GM19328 (cell line): ENCODE measurements around the gene DNAJB8.

Experiments used
- ATAC-seq: cut with Tn5 transposase; IDR thresholded peaks from one replicate; pipeline ENCODE4 v1.9.1; 2021; ENCODE audit warnings: mild to moderate bottlenecking, moderate library complexity; ENCODE audit not compliant: unreplicated experiment

The DNAJB8 gene

GRCh38 chr3:128495435-128495970 lies 28.8 kb upstream of the DNAJB8 start:
- no peak for ATAC-seq

- no peak for ATAC-seq
These were observed 27.6 kb upstream of the DNAJB8 start for GRCh38 chr3:128494367-128494650.

- no peak for ATAC-seq
These were observed 27.1 kb upstream of the DNAJB8 start for GRCh38 chr3:128493570-128494366.

- no peak for ATAC-seq
These were observed 26.2 kb upstream of the DNAJB8 start, which contains the start of gene GATA2 for GRCh38 chr3:128492671-128493569. GATA2 (minus strand) TSS chr3:128493201; CDS start chr3:128487031, 6,170 bp downstream.

GRCh38 chr3:128491941-128492670 lies 25.4 kb upstream of the DNAJB8 start:
- no peak for ATAC-seq

- ATAC-seq: no peak
These were observed 24.9 kb upstream of the DNAJB8 start for GRCh38 chr3:128491691-128491940.

GRCh38 chr3:128490915-128491690 lies 24.4 kb upstream of the DNAJB8 start:
- no peak for ATAC-seq

- ATAC-seq: no peak
These were observed 23.9 kb upstream of the DNAJB8 start for GRCh38 chr3:128490650-128490914.

GRCh38 chr3:128489927-128490649 lies 23.4 kb upstream of the DNAJB8 start:
- ATAC-seq: no peak

GRCh38 chr3:128489674-128489926 lies 22.9 kb upstream of the DNAJB8 start:
- no peak for ATAC-seq

- ATAC-seq: no peak
These were observed 22.4 kb upstream of the DNAJB8 start for GRCh38 chr3:128488991-128489673.

- no peak for ATAC-seq
These were observed 21.9 kb upstream of the DNAJB8 start for GRCh38 chr3:128488636-128488990.

- ATAC-seq: no peak
These were observed 21.3 kb upstream of the DNAJB8 start for GRCh38 chr3:128487813-128488635.

- ATAC-seq: no peak
These were observed 20.8 kb upstream of the DNAJB8 start for GRCh38 chr3:128487538-128487812.

- ATAC-seq: no peak
These were observed 20.2 kb upstream of the DNAJB8 start for GRCh38 chr3:128486681-128487537.

GRCh38 chr3:128486205-128486628 lies 19.5 kb upstream of the DNAJB8 start:
- ATAC-seq: no peak

- ATAC-seq: no peak
These were observed 18.9 kb upstream of the DNAJB8 start for GRCh38 chr3:128485282-128486204.
